Fibroblast of villous mesenchyme (primary cell): ENCODE measurements around the gene IL1RAPL2. TPM values are rescaled to one million over a fixed set of nuclear protein-coding genes. Genes with fewer than 3 reads are reported as not detected.

Experiments
- DNase-seq: peaks from one replicate; pipeline ENCODE4 v3.0.0-alpha.2; 2010; ENCODE audit warnings: low read depth
- H3K4me3 ChIP-seq: 2 replicates; pipeline ENCODE4 v1.5.1; 2011; ENCODE audit warnings: low read depth, mild to moderate bottlenecking, low read length
- total RNA-seq: library from RNA; depleted of rRNA; stranded (reverse); fragments of >200 nt; gene quantifications from 2 replicates; pipeline ENCODE4 v1.2.3, GENCODE V29; 2012
- TF ChIP-seq, protein P1 (sequence below): IDR thresholded peaks from 2 replicates; pipeline ENCODE4 v1.5.1; 2012; ENCODE audit warnings: low read depth, mild to moderate bottlenecking, low read length; ENCODE audit not compliant: insufficient read depth

Gene IL1RAPL2
- total RNA-seq, 1 donor = 0.43 TPM

DNA sequence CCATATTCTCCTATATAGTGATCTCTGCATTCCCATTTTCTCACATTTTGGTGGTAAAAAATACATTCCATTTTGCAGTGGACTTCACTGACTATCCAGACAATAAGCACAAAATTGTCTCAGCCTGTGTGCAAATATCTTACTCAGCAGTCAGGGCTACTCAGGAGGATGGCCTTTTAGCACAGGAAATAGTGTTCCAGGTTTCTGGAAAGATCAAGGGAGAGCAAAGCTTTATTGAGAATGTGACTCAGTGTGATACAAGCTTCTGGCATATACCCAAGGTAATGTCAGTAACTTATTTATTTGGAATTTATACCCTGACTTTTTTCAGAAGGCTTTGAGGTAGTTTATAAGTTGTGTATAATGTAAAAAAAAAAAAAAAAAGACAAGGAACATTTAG, 421.1 kb downstream of the IL1RAPL2 start:
- TF ChIP-seq, protein P1, sequence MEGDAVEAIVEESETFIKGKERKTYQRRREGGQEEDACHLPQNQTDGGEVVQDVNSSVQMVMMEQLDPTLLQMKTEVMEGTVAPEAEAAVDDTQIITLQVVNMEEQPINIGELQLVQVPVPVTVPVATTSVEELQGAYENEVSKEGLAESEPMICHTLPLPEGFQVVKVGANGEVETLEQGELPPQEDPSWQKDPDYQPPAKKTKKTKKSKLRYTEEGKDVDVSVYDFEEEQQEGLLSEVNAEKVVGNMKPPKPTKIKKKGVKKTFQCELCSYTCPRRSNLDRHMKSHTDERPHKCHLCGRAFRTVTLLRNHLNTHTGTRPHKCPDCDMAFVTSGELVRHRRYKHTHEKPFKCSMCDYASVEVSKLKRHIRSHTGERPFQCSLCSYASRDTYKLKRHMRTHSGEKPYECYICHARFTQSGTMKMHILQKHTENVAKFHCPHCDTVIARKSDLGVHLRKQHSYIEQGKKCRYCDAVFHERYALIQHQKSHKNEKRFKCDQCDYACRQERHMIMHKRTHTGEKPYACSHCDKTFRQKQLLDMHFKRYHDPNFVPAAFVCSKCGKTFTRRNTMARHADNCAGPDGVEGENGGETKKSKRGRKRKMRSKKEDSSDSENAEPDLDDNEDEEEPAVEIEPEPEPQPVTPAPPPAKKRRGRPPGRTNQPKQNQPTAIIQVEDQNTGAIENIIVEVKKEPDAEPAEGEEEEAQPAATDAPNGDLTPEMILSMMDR = no peak
- H3K4me3 ChIP-seq = no peak overlapping the region
- no peak for DNase-seq

DNA sequence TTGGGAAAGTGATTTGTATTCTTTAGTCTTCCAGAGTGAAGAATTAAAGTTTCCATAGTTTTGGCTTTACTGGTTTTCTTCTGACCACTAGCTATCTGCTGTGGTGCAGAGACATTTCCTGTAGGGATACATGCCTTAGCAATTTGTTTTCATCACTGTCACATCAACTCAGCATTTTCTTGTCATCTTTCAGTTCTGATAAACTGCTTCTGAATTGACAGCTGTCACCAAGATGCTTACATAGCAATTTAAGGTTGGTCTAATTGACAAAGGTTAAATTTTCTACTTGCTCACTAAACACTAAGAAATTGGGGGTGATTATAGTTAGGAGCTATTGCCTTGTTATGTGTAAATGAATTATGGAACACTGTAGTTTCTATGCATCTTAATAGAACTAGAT, 422.0 kb downstream of the IL1RAPL2 start:
- DNase-seq = no peak
- H3K4me3 ChIP-seq = no peak overlapping the region
- TF ChIP-seq, protein P1 = no peak

GRCh38 chrX:104995546-104995945, 429.5 kb downstream of the IL1RAPL2 start:
- DNase-seq = no peak
- TF ChIP-seq, protein P1 = no peak
- no peak overlapping the region for H3K4me3 ChIP-seq

DNA sequence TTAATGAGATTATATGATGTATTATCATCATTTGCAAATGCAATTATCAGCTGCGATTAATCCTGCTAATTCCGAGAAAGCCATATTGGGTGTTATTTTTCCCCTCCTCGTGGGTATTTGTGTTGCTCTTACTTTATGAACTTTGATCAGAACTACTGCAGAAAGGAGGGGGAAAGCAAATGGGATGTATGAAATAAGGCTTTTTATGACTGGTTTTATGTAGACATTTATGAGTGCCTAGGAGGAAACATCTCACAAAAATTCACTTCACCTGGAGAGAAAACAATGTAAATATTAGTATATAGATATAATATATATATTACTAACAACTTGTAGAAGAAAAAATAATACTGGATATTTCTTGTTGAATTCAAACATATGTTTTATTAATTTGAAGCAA, 440.1 kb downstream of the IL1RAPL2 start:
- no peak for DNase-seq
- H3K4me3 ChIP-seq = no peak overlapping the region
- TF ChIP-seq, protein P1 = no peak

DNA sequence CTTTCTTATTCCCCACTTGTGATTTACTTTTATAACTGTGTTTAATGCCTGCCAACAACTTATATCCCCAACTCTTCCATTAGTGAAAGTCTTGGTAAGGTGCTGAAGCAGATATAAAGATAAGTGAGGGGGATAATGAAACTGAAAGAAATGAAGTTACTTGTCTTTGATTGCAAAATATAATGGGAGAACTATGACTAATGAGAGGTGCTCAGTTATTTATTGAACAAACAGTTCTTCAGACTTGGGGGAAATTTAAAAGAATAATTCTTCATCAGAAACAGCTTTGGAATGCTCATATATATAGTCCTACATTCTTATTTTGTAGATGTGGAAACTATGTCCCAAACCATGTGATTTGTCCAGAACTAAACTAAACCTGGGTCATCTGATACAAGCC, 441.0 kb downstream of the IL1RAPL2 start:
- TF ChIP-seq, protein P1 = no peak
- H3K4me3 ChIP-seq = no peak overlapping the region
- DNase-seq = no peak

- TF ChIP-seq, protein P1 = no peak
- no peak for DNase-seq
- H3K4me3 ChIP-seq = no peak overlapping the region
Measured at GRCh38 chrX:105013719-105014118, 447.7 kb downstream of the IL1RAPL2 start.

DNA sequence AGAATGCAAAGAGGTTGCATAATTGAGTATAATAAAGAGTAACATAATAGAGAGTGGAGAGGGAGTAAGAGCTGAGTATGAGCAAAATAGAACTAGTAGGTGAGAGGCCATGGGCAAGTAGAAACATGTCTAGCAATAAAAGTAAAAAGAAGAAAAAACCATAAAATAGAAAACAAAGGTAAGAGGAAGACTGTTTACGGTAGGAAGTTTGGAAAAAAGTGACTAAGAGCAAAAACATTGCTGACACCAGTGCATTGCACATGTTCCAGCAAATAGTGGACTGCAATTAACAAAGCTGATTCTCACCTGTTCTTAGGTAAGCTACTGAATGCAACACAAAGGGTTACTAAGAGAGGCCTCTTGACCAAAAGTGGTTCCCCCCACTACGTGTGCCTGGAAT, 451.6 kb downstream of the IL1RAPL2 start:
- TF ChIP-seq, protein P1 = no peak
- DNase-seq = no peak
- no peak overlapping the region for H3K4me3 ChIP-seq
